GM04503 (cell line): Measurements from ENCODE around the gene SH3BGRL2.
"Not testable (repeated sequence)": the region's sequence is repeated elsewhere in the genome, so short reads cannot be mapped to it uniquely, and the experiment has no call there.

Source experiments
- DNase-seq: peaks from one replicate; pipeline ENCODE4 v3.0.0-alpha.2; 2012; ENCODE audit warnings: low read depth

The SH3BGRL2 gene

GRCh38 chr6:79614326-79615305, 16.5 kb upstream of the SH3BGRL2 start:
- DNase-seq = no peak

DNA sequence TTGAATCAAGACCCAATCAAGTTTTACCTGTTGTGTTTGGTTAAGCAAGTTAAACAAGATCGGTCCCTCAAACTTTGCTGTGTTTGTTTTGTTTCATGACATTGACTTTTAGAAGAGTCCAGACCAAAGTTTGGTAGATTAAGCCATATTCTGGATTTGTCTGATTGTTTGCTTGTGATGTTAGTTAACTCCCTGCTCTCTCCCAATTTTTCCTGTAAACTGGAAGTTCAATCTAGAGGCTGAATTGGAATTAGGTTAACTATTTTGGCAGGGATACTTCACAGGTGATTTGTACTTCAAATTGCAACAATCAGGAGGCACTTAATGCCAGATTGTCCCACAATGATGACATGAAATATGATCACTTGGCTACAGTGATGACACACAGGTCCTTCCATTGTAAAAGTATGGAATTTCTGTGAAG, 13.6 kb upstream of the SH3BGRL2 start:
- DNase-seq = no peak

DNA sequence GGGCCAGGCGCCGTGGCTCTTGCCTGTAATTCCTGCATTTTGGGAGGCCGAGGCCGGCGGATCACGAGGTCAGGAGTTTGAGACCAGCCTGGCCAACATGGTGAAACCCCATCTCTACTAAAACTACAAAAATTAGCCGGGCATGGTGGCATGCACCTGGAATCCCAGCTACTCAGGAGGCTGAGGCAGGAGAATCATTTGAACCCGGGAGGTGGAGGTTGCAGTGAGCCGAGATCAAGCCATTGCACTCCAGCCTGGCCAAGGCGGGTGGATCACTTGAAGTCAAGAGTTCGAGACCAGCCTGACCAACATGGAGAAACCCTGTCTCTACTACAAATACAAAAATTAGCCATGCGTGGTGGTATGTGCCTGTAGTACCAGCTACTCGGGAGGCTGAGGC, 12.7 kb upstream of the SH3BGRL2 start:
- not testable (repeated sequence) for DNase-seq

GRCh38 chr6:79621579-79621978, 9.6 kb upstream of the SH3BGRL2 start:
- DNase-seq = no peak

DNA sequence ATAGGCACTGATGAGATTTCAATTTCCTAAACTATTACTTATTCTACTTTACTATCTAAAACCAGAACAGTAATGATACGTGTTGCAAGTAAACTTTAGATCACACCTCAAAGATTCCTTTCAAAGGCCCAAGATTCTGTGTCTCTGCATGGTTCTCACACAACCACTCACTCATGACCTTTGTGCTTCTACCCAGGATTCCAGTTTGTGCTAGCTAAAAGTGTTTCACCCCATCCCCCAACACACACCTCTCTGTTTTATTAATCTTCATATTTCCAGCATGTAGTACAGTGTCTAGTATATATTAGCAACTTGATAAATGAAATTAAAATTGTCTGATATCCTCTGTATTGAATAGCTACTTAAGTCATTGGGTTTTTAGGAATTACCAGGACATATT, 8.8 kb upstream of the SH3BGRL2 start:
- DNase-seq = no peak

DNA sequence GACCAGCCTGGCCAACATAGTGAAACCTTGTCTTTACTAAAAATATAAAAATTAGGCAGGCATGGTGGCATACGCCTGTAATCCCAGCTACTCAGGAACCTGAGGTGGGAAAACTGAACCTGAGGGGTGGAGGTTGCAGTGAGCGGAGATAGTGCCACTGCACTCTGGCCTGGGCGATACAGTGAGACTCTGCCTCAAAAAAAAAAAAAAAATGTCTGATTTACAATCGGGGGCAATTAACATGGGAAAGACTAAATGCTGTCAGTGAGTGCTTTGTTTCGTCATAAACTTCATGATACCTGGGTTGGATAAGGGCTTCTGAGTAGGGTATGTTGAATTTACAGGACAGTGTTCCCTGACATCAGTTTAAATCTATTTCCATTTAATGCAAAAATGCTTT, 8.0 kb upstream of the SH3BGRL2 start:
- no peak for DNase-seq

GRCh38 chr6:79625746-79626145, 5.4 kb upstream of the SH3BGRL2 start:
- DNase-seq = no peak

DNA sequence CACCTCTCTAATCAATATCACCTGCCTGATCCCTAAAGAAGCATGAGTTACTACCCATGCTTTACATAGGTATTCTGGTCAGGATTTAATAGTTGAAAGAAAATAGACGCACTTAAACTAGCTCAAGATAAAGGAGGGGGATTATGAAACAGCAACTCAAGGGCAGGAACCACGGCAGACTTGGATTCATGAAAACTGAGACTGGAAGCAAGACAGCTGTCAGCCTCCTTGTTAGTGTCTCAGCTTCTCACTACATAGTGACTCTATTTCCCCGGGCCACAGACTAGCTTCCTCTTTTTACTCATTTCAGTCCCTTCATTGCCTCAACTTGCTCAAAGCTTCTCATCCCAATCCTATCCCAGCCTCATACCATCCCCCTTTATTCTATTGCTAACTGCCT, 4.3 kb upstream of the SH3BGRL2 start:
- DNase-seq = no peak

DNA sequence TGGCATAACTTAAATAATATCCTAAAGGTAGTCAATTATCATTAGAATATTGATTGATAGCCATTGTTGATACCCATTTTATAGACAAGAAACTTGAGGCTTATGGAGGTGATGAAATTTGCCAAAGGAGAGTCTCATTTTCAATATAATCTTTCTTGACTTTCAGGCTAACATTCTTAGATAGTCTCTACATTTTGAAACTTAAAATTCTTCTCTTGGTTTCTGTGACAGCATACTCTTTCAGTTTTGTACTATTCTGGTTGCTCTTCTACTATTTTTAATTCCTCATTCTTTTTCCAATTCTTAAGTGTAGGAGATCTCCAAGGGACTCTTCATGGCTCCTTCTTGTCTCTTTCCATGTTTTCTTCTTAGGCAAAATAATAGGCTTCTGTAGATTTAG, 3.7 kb upstream of the SH3BGRL2 start:
- no peak for DNase-seq

GRCh38 chr6:79628466-79629288, 2.5 kb upstream of the SH3BGRL2 start:
- DNase-seq = no peak

DNA sequence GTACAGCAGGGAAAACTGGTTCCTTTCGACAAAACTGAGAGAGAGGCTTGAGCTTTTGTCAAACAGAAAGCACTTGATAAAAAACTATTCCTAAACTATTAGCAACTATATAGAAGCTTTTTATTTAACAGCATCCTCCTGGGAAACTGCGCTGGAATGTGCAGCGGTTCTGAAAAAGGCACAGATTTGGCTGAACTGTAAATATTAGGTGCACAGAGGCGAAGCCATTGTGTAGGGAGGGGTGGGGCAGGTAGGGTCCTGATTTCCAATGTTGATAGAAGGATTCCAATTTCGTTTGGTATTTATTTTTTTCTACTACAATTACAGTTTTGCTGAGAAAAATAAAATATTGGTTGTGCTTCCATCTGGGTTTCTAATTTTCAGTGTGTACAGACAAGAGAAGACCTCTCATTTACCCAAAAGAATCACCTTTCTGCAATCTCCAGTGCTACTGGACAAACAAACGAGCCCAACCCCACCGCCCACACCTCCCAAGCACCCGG, 698 bp upstream of the SH3BGRL2 start:
- no peak for DNase-seq

DNA sequence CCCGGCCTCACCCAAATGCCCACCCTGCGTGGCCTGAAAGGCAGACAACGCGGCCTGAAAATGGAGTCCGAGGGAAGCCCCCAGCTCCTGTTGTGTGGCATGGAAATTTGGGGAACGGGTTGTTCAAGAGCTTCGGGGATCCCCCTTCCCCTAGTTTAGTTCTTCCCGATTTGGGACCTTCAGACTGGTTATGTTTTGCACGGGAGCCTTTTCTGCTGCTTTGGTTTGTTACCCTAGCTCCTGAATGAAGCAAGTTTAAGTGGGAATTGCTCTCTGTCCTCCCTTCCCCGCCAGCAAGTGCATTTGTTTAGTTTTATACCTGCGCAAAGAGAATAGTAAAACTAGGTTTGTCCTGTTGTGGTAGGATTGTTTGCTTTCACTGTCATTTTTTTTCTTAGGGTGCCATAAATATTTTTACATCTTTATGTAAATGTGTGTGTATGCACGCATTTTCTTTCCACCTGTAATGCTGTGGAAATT, 604 bp downstream of the SH3BGRL2 start:
- DNase-seq = no peak

DNA sequence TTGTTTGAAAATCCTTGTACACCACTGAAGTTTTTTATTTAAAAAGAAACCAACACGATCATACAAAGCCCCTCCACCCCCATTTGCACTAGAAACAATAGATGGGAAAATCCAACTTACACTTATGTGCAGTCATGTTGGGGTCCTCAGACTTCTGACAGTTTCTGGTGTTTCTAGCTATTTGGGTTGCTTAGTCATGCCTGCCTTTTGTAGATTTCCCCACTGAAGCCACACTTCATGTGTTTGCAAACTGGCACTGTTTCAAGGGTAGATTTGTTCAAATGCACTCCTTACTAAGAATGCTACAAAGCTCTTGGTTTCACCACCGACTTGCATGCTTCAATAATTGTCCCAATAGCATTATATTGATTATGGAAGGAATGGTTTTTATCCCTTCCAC, 1.5 kb downstream of the SH3BGRL2 start:
- no peak for DNase-seq

DNA sequence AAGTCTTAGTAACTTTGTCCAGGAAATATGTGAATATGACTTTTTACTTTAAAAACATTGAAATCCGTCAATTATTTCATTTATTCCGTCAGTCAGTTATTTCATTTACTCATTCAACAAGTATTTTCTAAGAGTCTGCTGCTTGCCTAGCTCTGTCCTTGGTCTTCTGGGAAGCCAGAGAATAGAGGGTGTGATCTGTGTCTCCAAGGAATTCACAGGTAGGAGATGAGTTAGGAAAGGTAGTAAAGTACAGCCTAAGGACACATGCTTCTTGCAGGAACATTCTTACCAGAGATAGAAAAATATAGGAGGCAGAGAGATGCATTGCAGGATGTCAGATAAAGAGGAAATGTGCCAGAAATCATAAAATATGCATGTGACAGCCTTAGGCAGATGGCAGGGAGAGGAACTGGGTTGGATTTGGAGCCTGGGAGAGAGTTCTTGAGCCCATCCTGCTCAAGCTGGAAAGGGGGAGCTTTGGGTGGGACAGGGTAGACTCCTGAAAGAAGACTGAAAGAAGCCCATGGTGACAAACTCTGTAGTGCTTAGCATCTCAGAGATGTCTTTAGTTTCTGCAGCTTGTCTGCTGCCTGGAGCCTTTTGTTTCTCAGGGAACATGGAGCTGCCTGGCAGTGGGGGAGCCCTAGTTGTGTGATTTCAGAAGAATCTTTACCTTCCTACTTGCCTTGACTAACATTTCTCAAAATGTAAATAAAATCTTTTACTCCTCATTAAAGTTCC, 3.5 kb downstream of the SH3BGRL2 start:
- DNase-seq = no peak

GRCh38 chr6:79635232-79635543, 4.1 kb downstream of the SH3BGRL2 start:
- no peak for DNase-seq

- DNase-seq = no peak
Measured at GRCh38 chr6:79636673-79637072, 5.5 kb downstream of the SH3BGRL2 start.

- DNase-seq = no peak
Measured at GRCh38 chr6:79640146-79641111, 9.3 kb downstream of the SH3BGRL2 start.

GRCh38 chr6:79646006-79646405, 14.9 kb downstream of the SH3BGRL2 start:
- DNase-seq = no peak

DNA sequence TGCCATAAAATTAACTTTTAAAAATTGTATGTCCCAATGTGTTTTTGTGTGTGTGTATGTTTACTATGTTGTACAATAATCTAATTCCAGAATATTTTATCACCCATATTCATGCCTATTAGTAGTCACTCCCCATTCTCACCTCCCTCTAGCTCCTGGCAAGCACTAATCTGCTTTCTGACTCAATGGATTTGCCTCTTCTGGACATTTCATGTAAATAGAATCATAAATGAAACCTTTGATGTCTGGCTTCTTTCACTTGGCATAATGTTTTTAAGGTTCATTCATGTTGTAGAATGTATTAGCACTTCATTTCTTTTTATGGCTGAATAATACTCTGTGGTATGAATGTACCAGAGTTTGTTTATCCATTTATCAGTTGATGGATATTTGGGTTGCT, 15.4 kb downstream of the SH3BGRL2 start:
- DNase-seq = no peak

DNA sequence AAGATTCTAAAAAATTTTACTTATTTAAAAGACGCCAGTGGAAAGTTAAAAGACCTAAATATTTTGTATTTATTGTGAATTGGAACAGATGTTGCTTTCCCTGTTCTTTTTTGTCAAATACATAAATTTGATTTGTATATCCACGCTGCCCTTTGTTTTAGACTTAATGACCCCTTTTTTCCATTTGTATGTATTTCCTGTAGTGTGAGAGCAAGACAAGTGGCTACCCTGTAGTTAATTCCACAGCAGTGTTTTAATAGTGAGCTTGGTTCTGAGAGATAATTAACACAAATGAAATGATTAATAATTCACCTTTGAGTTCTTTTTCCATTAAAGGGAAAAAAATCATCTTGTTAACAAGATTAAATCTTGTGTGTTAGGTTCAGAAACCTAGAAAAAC, 16.6 kb downstream of the SH3BGRL2 start:
- no peak for DNase-seq

DNA sequence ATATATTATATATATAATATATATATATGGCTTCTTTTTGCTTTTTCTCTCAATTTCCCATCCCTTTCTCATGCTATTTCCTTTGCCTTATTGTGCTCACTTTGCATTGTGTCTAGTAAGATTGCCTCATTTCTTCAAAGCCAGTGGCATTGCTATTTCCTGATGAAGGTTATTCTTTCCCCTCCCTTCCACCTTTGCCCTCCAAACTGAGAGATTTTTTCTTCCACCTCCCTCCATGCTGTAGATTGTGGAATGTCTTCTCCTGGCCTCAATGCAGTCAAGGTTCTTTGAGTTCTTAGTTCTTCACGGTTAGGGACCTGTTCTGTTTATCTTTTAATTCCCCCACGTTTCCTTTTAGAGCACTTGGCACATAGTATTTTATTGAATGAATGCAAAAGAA, 17.2 kb downstream of the SH3BGRL2 start:
- DNase-seq = no peak
